CD4-positive, alpha-beta T cell treated with Interleukin-4 for 1 hour (primary cell): ENCODE measurements around the gene KAT14.
"Not testable (repeated sequence)": the region's sequence is repeated elsewhere in the genome, so short reads cannot be mapped to it uniquely, and the experiment has no call there.

Experiments used
- DNase-seq, 2 donors: peaks; one replicate each; pipeline ENCODE4 v3.0.0-alpha.2; 2020 to 2022

Gene KAT14

GRCh38 chr20:18137412-18138265, at the start of gene KAT14, which contains the start of gene PET117:
Gene KAT14, plus strand, starts transcription at chr20:18137863. Its CDS starts 4,798 bp downstream, at chr20:18142661.
Gene PET117, plus strand, starts transcription at chr20:18137863. Its CDS starts 93 bp downstream, at chr20:18137956.
- DNase-seq, result peak; percentile 88 to 93

DNA sequence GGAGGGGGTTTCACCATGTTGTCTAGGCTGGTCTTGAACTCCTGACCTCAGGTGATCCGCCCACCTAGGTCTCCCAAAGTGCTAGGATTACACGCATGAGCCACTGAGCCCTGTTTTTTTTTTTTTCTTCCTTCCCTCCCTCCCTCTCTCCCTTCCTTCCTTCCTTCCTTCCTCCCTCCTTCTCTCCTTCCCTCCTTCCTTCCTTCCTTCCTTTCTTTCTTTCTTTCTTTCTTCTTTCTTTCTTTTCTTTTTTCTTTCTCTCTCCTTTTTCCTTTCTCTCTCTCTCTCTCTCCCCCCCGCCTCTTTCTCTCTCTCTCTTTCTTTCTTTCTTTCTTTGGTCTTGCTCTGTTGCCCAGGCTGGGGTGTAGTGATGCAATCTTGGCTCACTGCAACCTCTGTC, 49.4 kb upstream of the KAT14 start:
- not testable (repeated sequence) for DNase-seq

GRCh38 chr20:18088841-18089240, 48.8 kb upstream of the KAT14 start:
- not testable (repeated sequence) for DNase-seq

DNA sequence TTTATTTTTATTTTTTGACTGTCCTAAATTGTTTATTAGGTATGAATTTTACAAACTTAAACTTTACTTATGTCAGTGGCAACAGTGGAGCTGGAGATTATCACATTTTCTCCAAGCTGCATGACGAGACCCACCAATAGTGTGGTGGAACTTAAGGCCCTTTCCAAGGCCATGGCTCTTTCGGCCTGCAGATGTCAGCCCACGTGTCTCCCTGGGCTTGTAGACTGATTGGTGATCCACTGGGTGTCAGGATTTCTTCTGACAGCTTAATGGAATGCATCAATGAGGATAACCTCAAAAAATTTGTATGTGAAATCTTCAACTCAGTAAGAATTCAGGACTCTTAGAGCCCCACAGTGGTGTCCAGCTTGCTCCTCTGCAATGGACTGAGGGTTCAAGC, 47.6 kb upstream of the KAT14 start:
- DNase-seq, result no peak

GRCh38 chr20:18090477-18090876, 47.2 kb upstream of the KAT14 start:
- no peak for DNase-seq

DNA sequence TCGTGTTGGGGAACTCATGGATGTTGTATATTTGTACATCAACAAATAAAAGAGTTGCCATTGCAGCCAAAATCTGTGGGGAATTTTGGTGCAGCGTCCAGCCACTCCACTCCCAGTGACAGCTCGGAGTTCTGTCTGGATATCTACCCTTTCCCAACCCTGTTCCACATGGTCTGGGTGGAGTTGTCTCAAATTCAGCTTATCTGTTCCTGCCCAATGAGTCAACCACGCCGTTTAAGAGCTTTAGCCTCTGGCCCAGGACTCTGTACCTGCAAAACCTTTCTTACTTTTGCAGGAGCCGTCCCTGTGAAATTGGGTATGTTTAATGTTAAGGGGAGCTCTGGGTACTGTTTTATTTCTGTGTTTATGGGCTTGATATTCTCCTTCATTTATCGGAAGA, 46.0 kb upstream of the KAT14 start:
- DNase-seq, result no peak

- DNase-seq, result no peak
These were observed 44.8 kb upstream of the KAT14 start for GRCh38 chr20:18092890-18093289.

DNA sequence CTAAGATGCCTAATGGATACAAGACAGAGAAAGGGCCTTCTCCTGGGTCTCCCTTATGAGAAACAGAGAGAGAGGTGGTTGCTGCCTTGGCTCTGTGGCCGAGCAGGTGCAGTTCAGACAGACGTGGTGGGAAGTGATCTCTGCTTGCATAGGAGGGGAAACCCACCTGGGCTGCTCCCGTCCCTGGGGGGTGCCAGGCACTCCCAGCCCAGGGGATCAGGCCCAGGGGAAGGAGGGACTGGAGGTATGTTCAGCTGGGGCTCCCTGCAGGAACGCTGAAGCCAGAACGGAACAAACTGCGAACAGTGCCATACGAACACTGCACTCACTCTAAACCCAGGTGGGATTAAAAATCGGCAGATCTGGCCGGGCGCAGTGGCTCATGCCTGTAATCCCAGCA, 44.3 kb upstream of the KAT14 start:
- no peak for DNase-seq

DNA sequence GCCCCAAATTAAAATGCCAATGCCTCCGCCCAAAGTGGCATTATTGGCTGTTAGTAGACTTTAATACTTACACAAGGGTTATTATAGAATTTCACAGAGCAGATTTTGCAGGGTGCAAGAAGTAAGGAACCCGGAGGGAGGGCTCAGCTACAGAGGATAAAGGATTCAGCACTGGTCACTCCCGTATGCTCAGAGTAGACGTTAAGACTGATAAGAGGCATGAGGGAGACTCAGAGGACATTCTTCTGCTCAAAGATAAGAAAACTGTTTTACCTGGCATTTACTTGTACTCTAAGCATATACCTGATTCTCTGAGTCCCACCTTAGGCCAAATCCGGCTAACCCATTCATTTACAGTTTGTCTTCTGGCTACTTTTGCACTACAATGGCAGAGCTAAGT, 43.5 kb upstream of the KAT14 start:
- DNase-seq, result no peak

GRCh38 chr20:18100569-18100968, 37.1 kb upstream of the KAT14 start:
- DNase-seq, result not testable (repeated sequence)

DNA sequence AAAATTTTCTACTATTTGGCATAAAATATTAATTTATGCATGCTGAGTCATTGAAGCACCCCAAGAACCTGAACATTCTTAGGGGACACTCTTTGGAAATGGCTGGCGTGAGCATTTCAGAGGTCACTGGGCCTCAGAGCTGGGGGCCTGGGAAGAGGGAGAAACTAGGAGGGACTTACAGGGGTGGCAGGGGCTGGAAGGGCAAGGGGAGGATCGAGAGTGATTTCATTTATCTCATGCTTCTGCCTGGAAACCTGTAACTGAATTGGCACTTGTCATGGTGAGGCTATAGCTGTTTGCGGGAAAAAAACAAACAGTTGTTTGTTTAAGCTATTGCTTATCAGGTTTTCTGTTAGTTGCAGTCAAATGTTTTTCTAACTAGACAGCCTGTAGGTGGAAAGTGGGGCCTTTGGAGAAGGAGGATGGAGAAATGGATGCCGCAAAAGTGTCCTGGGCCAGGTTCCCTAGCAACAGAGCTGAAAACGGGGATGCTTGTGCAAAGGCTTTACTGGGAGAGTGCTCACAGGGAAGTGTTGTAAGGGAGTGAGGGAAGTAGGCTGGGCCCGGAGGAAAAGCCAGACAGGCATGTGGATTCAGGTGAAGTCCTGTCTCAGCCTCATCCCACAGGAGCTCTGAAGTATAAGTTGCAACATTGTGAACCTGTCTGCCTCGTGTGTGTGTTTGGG, 36.4 kb upstream of the KAT14 start:
- no peak for DNase-seq

DNA sequence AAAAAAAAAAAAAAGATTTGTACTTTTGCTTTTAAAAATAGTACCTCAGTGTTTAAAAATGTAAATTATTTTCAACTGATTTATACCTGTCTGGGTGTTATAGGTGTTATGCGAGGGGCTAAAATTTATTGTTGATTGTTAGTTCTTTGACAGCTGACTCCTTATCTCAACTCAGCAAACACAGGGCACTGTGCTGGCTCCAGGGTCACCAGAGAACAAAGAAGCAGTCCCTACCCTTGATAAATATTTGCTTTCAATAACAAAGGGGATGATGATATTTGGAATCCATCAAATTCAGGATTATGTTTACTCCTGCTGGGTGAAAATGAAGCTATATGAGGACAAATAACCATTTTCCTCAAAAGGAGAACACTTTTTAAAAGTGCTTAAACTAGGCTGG, 34.2 kb upstream of the KAT14 start:
- no peak for DNase-seq

GRCh38 chr20:18108326-18108725, 29.3 kb upstream of the KAT14 start:
- DNase-seq, result no peak

GRCh38 chr20:18128574-18128973, 9.1 kb upstream of the KAT14 start:
- DNase-seq, result not testable (repeated sequence)

GRCh38 chr20:18132663-18133062, 5.0 kb upstream of the KAT14 start:
- no peak for DNase-seq

DNA sequence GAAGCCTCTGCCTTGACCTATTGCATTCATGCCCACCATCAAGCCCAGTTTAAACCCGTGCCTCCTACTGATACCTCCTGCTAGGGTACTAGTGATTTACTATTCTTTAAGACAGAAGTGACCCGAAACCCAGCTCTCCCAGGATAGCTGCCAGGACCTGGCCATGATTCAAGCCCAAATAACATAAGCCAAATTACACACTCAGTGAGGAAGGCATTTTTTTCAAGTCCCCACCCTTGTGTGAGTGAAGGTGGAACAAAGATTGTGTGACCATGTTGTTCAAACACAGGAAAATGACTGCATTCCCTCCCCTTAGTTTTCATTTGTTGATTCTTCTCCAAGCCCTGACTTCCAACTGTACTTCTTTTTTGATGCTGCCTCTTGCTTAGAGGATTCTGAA, 3.7 kb upstream of the KAT14 start:
- DNase-seq, result no peak

DNA sequence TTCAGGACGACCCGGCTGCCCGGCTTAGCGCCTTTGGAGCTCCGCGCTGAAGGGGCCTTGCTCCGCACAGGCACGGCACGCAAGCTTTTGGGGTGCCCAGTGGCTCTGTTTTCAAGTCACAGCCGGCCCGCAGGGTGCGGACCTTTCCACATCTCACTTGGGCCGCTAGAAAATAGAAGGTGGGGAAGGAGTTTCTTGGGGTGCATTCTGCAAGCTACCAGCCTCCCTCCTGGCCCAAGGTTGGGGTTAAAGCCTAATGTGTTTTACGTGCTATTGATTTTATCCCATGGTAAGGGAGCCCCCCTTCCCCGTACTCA, 561 bp downstream of the KAT14 start:
- DNase-seq, result no peak

DNA sequence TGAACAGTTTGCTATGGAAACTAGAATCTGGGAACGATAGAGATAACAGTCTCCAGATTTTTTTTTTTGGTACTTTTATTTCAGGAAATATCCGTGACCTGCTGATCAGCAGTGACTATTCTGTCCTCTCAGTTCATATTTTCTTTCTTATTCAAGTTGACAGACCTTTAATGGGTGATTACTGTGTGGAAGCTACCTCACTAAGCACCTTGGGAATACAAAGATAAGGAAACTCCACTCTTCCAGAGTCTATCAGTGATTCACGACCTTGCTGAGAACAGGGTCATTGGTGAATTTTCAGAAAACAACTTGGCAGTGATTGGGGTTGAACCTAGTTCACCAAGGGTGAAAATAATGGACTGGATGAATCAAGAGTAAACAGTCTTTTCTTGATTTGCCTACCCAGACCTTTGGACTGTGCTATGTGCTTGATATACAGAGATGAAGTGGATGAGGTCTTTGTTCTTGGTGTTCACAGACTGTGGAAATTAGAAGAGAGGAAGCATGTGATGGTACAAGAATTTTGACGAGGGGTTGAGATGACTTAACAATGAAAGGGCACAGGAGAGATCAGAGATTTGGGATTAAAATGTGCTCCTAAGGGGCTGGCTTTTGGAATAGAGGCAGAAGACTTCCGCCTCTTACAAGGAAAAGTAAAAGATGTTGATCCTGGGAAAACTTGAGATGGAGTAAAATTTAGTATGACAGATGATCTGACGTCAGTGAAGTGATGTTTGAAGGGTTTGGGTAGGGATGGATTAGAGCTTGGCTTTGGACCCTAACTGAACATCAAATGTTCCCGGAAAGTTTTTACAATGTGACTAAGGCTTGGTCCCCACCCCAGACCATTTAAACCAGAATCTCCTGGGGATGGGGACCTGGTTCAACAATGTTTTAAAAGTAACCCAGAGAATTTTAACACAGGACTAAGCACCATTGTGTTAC, 1.2 kb downstream of the KAT14 start:
- DNase-seq, result no peak

- DNase-seq, result no peak
These were observed 2.2 kb downstream of the KAT14 start for GRCh38 chr20:18139832-18140231.

DNA sequence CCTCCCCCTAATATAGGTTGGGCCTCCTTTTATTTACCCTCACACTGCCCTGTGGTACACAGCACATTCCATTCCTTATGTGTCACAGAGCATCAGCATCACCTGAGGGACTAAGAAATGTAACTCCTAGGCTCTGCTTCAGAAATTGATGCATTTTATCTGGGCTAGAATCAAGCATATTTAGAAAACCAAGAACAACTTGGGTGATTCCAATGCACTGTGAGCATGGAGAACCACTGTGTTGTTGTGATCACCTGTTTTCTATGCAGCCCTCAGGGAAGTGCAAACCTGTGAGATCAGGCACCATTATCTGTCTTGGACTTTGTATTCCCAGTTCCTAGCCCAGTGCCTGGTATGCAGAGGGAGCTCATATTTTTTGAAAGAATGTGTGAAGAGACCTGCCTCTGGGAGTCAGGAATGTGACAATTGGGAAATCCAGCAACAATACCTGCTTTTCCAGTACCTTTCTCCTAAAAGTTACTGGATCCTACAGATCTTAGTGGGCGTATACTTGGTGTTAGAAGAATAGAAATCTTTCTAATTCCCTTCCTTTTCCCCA, 7.0 kb downstream of the KAT14 start:
- no peak for DNase-seq

GRCh38 chr20:18154342-18154741, 16.7 kb downstream of the KAT14 start:
- no peak for DNase-seq

GRCh38 chr20:18156045-18156444, 18.4 kb downstream of the KAT14 start:
- no peak for DNase-seq

- DNase-seq, result no peak
These were observed 26.7 kb downstream of the KAT14 start for GRCh38 chr20:18164356-18164755.
